PFSK-1 (cell line): ENCODE data around the gene IFT57.

Experiments
- FOXP2 ChIP-seq: optimal IDR thresholded peaks from 2 replicates; pipeline ENCODE3; 2011; ENCODE audit warnings: borderline replicate concordance, control low read depth, inconsistent platforms; ENCODE audit not compliant: insufficient read depth; ENCODE audit errors: extremely low read length, extremely low read depth
- POLR2AphosphoS5 ChIP-seq: IDR thresholded peaks from 2 replicates; pipeline ENCODE4 v1.6.1; 2012; ENCODE audit warnings: low read depth, mild to moderate bottlenecking, control low read depth, low read length, moderate library complexity
- REST ChIP-seq, 2 experiments: IDR thresholded peaks; 2 replicates each; pipeline versions ENCODE4 v1.6.1 to v1.8.0; 2011 to 2012; ENCODE audit warnings: low read depth in 2 of 2, low read length in 2 of 2, control low read depth in 1 of 2, inconsistent platforms in 1 of 2, mild to moderate bottlenecking in 1 of 2, moderate library complexity in 1 of 2; ENCODE audit not compliant: insufficient read depth in 1 of 2
- SIN3A ChIP-seq: IDR thresholded peaks from 2 replicates; pipeline ENCODE4 v1.6.1; 2012; ENCODE audit warnings: mild to moderate bottlenecking, low read length, moderate library complexity, borderline replicate concordance; ENCODE audit not compliant: insufficient read depth
- TAF1 ChIP-seq: IDR thresholded peaks from 2 replicates; pipeline ENCODE4 v1.6.1; 2012; ENCODE audit warnings: low read length, control low read depth, borderline replicate concordance; ENCODE audit not compliant: insufficient read depth

Gene IFT57

GRCh38 chr3:108250626-108251025 lies 28.4 kb upstream of the IFT57 start:
- TF ChIP-seq REST (IDR thresholded peaks at IDR 0.05; ENCODE audit: insufficient read depth in 1 of 2, low read depth in 2 of 2, low read length in 2 of 2) (no peak), POLR2AphosphoS5 (no peak), FOXP2 (no peak), SIN3A (no peak), TAF1 (no peak)

GRCh38 chr3:108243243-108243642 lies 21.0 kb upstream of the IFT57 start:
- no peak for TF ChIP-seq FOXP2
- no peak for TF ChIP-seq TAF1
- no peak for TF ChIP-seq POLR2AphosphoS5
- TF ChIP-seq SIN3A: no peak
- no peak for TF ChIP-seq REST (IDR thresholded peaks at IDR 0.05; ENCODE audit: insufficient read depth in 1 of 2, low read depth in 2 of 2, low read length in 2 of 2)

DNA sequence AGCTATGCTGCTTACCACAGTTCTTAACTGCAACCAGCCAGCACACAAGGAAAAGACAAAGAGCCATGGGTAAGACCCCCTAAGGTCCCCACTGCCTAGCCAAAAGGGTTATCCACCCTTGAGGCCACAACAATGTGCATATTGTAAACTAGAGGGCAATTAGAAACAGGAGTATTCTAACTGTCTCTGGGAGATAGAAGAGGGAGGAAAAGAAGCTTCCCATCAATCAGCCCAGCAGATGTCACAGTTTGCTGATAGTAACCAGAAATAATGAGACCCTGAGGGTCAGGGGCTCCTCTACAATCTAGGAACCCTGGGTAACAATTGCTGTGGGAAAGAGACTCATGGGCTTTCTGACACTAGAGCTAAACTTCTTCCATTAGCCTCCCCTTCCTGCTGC lies 20.6 kb upstream of the IFT57 start:
- TF ChIP-seq REST (IDR thresholded peaks at IDR 0.05; ENCODE audit: insufficient read depth in 1 of 2, low read depth in 2 of 2, low read length in 2 of 2) (no peak), FOXP2 (no peak), TAF1 (no peak), SIN3A (no peak), POLR2AphosphoS5 (no peak)

DNA sequence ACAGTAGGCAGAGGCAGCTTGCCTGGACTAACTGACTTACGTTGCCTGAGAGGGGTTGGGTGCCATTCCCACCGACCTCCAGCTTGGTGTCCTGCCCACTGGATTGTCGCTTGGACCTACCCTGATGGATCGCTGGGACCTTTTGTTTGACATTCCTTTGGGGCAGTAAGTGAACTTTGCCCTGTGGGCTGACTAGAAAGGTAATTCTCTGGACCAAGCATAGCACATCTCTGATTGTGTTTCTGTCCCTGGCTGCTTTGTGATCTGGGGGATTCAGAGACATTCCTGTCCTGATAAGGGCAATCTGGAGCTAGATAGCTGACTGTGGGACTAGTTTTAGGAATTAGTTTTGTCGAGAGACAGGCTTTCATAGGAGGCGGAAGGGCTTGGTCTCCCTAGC lies 19.5 kb upstream of the IFT57 start:
- no peak for TF ChIP-seq REST (IDR thresholded peaks at IDR 0.05; ENCODE audit: insufficient read depth in 1 of 2, low read depth in 2 of 2, low read length in 2 of 2)

DNA sequence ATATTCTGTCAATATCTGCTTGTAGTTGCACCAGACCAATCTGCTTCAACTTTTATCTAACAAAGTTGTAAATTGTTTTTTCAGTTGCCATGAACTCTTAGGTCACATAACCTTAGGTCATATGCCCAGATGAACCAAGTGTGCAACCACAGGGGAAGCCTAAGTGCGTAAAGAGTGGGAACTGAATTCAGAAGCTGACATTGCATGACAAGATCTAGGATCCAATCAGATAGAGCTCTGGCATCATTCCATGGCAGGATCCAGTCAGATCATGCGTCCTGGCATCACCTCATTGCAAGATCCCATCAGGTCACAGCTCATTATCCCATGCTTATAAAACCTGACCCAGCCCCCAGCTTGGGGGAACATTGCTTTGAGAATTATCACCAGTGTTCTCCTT lies 18.9 kb upstream of the IFT57 start:
- TF ChIP-seq SIN3A (no peak), TAF1 (no peak), POLR2AphosphoS5 (no peak), FOXP2 (no peak), REST (IDR thresholded peaks at IDR 0.05; ENCODE audit: insufficient read depth in 1 of 2, low read depth in 2 of 2, low read length in 2 of 2) (no peak)
